Bronchial epithelial cell (primary cell): ENCODE measurements around the gene NPC1L1. TPM values are rescaled to one million over a fixed set of nuclear protein-coding genes. Genes with fewer than 3 reads are reported as not detected.

ENCODE experiments used
- DNase-seq: peaks from one replicate; pipeline ENCODE4 v3.0.0-alpha.2; 2010; ENCODE audit warnings: low read depth
- FAIRE-seq: peaks from 2 replicates; lab custom pipeline; 2011; peaks lifted over from hg19 to GRCh38; lab: Jason Lieb, UNC
- H3K27me3 ChIP-seq: 2 replicates; pipeline ENCODE4 v1.5.1; 2011; ENCODE audit warnings: low read length; ENCODE audit not compliant: control insufficient read depth, insufficient read depth
- H3K36me3 ChIP-seq: 2 replicates; pipeline ENCODE4 v1.5.1; 2011; ENCODE audit warnings: low read length; ENCODE audit not compliant: control insufficient read depth, insufficient read depth
- H3K4me3 ChIP-seq: 2 replicates; pipeline ENCODE4 v1.5.1; 2011; ENCODE audit warnings: mild to moderate bottlenecking, low read depth, low read length, control low read depth
- total RNA-seq: library from RNA; depleted of rRNA; stranded (reverse); fragments of >200 nt; gene quantifications from 2 replicates; pipeline ENCODE4 v1.2.1, GENCODE V29; 2014
- TF ChIP-seq, protein P1 (sequence below): IDR thresholded peaks from 2 replicates; pipeline ENCODE4 v1.5.1; 2011; ENCODE audit warnings: mild to moderate bottlenecking, moderate library complexity, low read length, control low read depth, inconsistent platforms; ENCODE audit not compliant: insufficient read depth, severe bottlenecking

Gene NPC1L1
- total RNA-seq, 1 donor from 2014 or later: under 0.01 TPM

- DNase-seq (no peak), FAIRE-seq (no peak)
Observed at GRCh38 chr7:44567884-44568283, 26.8 kb upstream of the NPC1L1 start.

DNA sequence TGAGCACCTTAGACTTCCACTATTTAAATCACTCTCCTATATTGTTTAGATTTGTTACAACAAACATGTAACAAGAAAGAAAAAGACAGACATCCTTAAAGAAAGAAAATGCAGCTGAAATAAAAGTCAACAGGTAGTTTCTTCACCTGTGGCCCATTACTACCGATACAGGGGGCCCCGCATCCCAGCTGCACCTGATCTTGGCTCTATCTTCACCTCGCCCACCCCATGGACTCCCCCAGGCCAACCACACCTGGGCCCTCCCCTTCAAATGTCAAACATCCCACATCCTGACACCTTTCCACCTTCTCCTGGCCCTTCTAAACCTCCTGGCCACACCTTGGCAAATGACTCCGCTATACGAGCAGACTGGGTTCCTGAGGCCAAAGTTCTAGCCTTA is 25.6 kb upstream of the NPC1L1 start:
- Histone ChIP-seq H3K27me3 (no peaks in the 10 kb centered on the region), H3K36me3 (peaks cover 48% of the 10 kb centered on the region), H3K4me3 (no peak overlapping the region)
- DNase-seq (no peak), FAIRE-seq (no peak)
- TF ChIP-seq, protein P1, sequence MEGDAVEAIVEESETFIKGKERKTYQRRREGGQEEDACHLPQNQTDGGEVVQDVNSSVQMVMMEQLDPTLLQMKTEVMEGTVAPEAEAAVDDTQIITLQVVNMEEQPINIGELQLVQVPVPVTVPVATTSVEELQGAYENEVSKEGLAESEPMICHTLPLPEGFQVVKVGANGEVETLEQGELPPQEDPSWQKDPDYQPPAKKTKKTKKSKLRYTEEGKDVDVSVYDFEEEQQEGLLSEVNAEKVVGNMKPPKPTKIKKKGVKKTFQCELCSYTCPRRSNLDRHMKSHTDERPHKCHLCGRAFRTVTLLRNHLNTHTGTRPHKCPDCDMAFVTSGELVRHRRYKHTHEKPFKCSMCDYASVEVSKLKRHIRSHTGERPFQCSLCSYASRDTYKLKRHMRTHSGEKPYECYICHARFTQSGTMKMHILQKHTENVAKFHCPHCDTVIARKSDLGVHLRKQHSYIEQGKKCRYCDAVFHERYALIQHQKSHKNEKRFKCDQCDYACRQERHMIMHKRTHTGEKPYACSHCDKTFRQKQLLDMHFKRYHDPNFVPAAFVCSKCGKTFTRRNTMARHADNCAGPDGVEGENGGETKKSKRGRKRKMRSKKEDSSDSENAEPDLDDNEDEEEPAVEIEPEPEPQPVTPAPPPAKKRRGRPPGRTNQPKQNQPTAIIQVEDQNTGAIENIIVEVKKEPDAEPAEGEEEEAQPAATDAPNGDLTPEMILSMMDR: no peak

More at GRCh38 chr7:44567884-44568283, 26.8 kb upstream of the NPC1L1 start:
- no peaks in the 10 kb centered on the region for H3K27me3 ChIP-seq
- H3K36me3 ChIP-seq: peaks cover 51% of the 10 kb centered on the region
- no peak overlapping the region for H3K4me3 ChIP-seq
- TF ChIP-seq, protein P1: no peak

- Histone ChIP-seq H3K4me3 (no peak overlapping the region), H3K36me3 (peaks cover 44% of the 10 kb centered on the region), H3K27me3 (no peaks in the 10 kb centered on the region)
- no peak for DNase-seq
- FAIRE-seq: no peak
- TF ChIP-seq, protein P1: no peak
Observed at GRCh38 chr7:44565795-44566559, 24.8 kb upstream of the NPC1L1 start.

- TF ChIP-seq, protein P1: peak; percentile 96
- Histone ChIP-seq H3K27me3 (no peaks in the 10 kb centered on the region), H3K4me3 (no peak overlapping the region), H3K36me3 (peaks cover 38% of the 10 kb centered on the region)
- FAIRE-seq (no peak), DNase-seq (peak; percentile 38)
Observed at GRCh38 chr7:44565097-44565794, 24.1 kb upstream of the NPC1L1 start.

DNA sequence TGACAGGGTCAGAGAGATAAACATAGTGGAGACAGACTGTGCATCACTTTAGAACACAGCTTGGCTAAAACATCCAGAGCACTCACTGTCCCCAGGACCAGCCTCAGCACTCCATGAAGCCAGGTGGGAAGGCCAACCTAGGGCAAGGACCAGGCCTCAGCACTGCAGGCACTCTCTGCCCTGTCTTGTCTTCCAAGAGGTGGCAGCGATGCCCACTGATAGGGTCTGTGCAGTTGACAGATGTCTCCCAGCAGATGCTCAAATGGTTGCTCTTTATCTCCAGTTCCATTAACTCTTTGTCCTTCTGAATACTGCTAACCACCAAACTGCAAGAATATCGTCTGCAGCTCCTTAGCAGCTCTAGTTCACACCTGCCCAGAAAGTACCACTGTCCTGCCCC is 23.5 kb upstream of the NPC1L1 start:
- TF ChIP-seq, protein P1: no peak
- H3K4me3 ChIP-seq: no peak overlapping the region
- no peaks in the 10 kb centered on the region for H3K27me3 ChIP-seq
- FAIRE-seq (no peak), DNase-seq (no peak)
- H3K36me3 ChIP-seq: peaks cover 32% of the 10 kb centered on the region
